GM21528 (cell line): ENCODE measurements around the gene FAT1.
"Not testable (repeated sequence)": the region's sequence is repeated elsewhere in the genome, so short reads cannot be mapped to it uniquely, and the experiment has no call there.

Experiments
- ATAC-seq: cut with Tn5 transposase; IDR thresholded peaks from one replicate; pipeline ENCODE4 v1.9.1; 2021; ENCODE audit warnings: mild to moderate bottlenecking, moderate library complexity; ENCODE audit not compliant: unreplicated experiment, low FRiP score

The FAT1 gene

GRCh38 chr4:186666252-186666651 lies 57.4 kb downstream of the FAT1 start:
- ATAC-seq = no peak

- no peak for ATAC-seq
Observed at GRCh38 chr4:186660403-186660802, 63.3 kb downstream of the FAT1 start.

- ATAC-seq = no peak
Observed at GRCh38 chr4:186659935-186660334, 63.7 kb downstream of the FAT1 start.

GRCh38 chr4:186659456-186659855 lies 64.2 kb downstream of the FAT1 start:
- ATAC-seq = not testable (repeated sequence)

GRCh38 chr4:186658657-186659056 lies 65.0 kb downstream of the FAT1 start:
- no peak for ATAC-seq

GRCh38 chr4:186657764-186658163 lies 65.9 kb downstream of the FAT1 start:
- no peak for ATAC-seq

- ATAC-seq = no peak
Observed at GRCh38 chr4:186653969-186654368, 69.7 kb downstream of the FAT1 start.

- no peak for ATAC-seq
Observed at GRCh38 chr4:186651624-186652023, 72.0 kb downstream of the FAT1 start.

- ATAC-seq = no peak
Observed at GRCh38 chr4:186651181-186651603, 72.5 kb downstream of the FAT1 start.

GRCh38 chr4:186650401-186651180 lies 73.1 kb downstream of the FAT1 start:
- ATAC-seq = no peak

GRCh38 chr4:186647821-186648220 lies 75.8 kb downstream of the FAT1 start:
- ATAC-seq = no peak

- no peak for ATAC-seq
Observed at GRCh38 chr4:186644737-186645261, 78.9 kb downstream of the FAT1 start.

GRCh38 chr4:186644311-186644638 lies 79.4 kb downstream of the FAT1 start:
- no peak for ATAC-seq

- no peak for ATAC-seq
Observed at GRCh38 chr4:186643501-186644310, 80.0 kb downstream of the FAT1 start.

- no peak for ATAC-seq
Observed at GRCh38 chr4:186642998-186643397, 80.7 kb downstream of the FAT1 start.

- no peak for ATAC-seq
Observed at GRCh38 chr4:186642530-186642929, 81.1 kb downstream of the FAT1 start.

- ATAC-seq = no peak
Observed at GRCh38 chr4:186634591-186635128, 89.0 kb downstream of the FAT1 start.

- ATAC-seq = no peak
Observed at GRCh38 chr4:186633844-186634243, 89.8 kb downstream of the FAT1 start.

- ATAC-seq = no peak
Observed at GRCh38 chr4:186630128-186630527, 93.5 kb downstream of the FAT1 start.

GRCh38 chr4:186628058-186628711 lies 95.5 kb downstream of the FAT1 start:
- ATAC-seq = no peak
